Spinal cord (tissue), 10 donors: ENCODE data around the gene HMGCS2. TPM values are rescaled to one million over a fixed set of nuclear protein-coding genes. Genes with fewer than 3 reads are reported as not detected.

ENCODE experiments used
- DNase-seq, 6 donors: peaks; one replicate each; pipeline versions ENCODE4 v3.0.0 to v3.0.0-alpha.2; 2013 to 2015; ENCODE audit warnings: low spot score in 6 of 6, low read depth in 4 of 6
- H3K27ac ChIP-seq: one replicate; pipeline ENCODE4 v1.5.1; 2013; ENCODE audit warnings: low read depth, low read length, control low read depth
- H3K27me3 ChIP-seq: one replicate; pipeline ENCODE4 v1.6.1; 2013; ENCODE audit warnings: low read length; ENCODE audit not compliant: control insufficient read depth, insufficient read depth
- H3K36me3 ChIP-seq: one replicate; pipeline ENCODE4 v1.6.1; 2013; ENCODE audit warnings: low read length; ENCODE audit not compliant: control insufficient read depth, insufficient read depth
- H3K4me1 ChIP-seq: one replicate; pipeline ENCODE4 v1.6.1; 2013; ENCODE audit warnings: low read length; ENCODE audit not compliant: control insufficient read depth, insufficient read depth
- H3K4me3 ChIP-seq: one replicate; pipeline ENCODE4 v1.5.1; 2013; ENCODE audit warnings: low read depth, low read length, control low read depth
- H3K9me3 ChIP-seq: one replicate; pipeline ENCODE4 v1.6.1; 2013; ENCODE audit warnings: low read length; ENCODE audit not compliant: control insufficient read depth, insufficient read depth
- WGBS: methylation state at CpG from one replicate; pipeline ENCODE4 v1.1.5; 2013; ENCODE audit warnings: missing lambda C conversion rate; ENCODE audit not compliant: insufficient coverage; 5-methylcytosine and 5-hydroxymethylcytosine counted together
- polyA plus RNA-seq, 2 donors: library from polyadenylated mRNA; unstranded; fragments of 120-200 nt; gene quantifications; one replicate each; pipeline ENCODE4 v1.2.1, GENCODE V29; 2013; ENCODE audit not compliant: insufficient read length in 2 of 2
- total RNA-seq, 2 donors: library from RNA; depleted of rRNA in 1 of 2; stranded (reverse); fragments of 120-200 nt in 1 of 2; fragments of >200 nt in 1 of 2; gene quantifications; one replicate each; pipeline versions ENCODE4 v1.2.3 to v1.2.4, GENCODE V29; 2013 to 2014
- donor health status: healthy.

Gene HMGCS2
- total and polyA plus RNA-seq, 4 donors, result 0.27 to 1.8 (median 0.63) TPM; not detected in 1

DNA sequence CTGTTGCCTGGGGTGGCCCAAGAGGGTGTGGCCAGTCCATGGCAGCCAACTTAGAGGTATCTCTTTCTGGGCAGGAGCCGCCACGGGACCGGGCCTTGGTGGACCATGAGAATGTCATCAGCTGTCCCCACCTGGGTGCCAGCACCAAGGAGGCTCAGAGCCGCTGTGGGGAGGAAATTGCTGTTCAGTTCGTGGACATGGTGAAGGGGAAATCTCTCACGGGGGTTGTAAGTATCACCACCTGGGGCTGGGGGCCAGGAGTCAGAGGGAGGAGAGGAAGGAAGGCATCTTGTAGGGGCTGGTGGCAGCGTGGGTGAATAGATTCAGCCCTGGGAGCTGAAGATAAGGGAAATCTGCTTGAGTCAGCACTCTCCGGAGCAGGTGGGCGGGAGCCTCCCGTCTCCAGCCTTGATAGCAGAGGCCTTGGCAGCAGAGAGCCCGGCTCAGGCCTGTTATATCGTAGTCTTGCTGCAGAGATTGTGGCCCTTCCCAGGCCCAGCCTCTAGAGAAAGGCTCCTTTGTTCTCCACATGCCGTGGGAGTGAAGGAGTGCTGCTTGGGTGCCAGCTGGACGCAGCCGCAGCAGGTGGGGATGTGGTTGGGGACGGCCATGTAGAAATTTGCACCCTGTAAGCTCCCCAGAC is 31.5 kb downstream of the HMGCS2 start:
- Histone ChIP-seq H3K4me1 (peaks cover 56% of the 10 kb centered on the region), H3K27me3 (no peaks in the 10 kb centered on the region), H3K27ac (peak overlapping the region; percentile 38), H3K9me3 (no peaks in the 10 kb centered on the region), H3K36me3 (peaks cover 62% of the 10 kb centered on the region), H3K4me3 (no peak overlapping the region)
- WGBS, result 57% methylated on average over 13 of the region's 16 CpGs
- DNase-seq, result peak in 2 of 6 donors; percentile 67 to 74

DNA sequence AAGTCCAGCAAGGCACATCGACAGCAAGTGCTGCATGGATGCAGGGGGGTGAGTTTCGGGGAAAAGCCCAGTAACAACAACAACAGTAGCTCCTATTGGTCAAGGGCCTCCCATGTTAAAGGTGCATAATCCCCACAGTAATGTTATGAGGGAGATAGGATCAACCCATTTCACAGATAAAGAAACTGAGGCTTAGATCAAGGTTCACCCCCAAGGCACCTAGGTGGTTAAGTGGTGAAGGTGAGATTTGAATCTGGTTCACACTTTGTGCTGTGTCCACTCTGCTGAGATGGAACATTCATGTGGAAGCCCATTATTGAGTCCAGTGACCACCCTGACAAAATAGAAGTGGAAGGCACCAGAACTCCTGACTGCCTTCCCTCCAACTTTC is 32.1 kb downstream of the HMGCS2 start:
- no peaks in the 10 kb centered on the region for H3K9me3 ChIP-seq
- peaks cover 56% of the 10 kb centered on the region for H3K4me1 ChIP-seq
- peaks cover 59% of the 10 kb centered on the region for H3K36me3 ChIP-seq
- H3K27ac ChIP-seq, result peak overlapping the region; percentile 22
- no peak for DNase-seq
- H3K27me3 ChIP-seq, result no peaks in the 10 kb centered on the region
- 80% methylated on average over 1 of the region's 2 CpGs for WGBS
- H3K4me3 ChIP-seq, result no peak overlapping the region

DNA sequence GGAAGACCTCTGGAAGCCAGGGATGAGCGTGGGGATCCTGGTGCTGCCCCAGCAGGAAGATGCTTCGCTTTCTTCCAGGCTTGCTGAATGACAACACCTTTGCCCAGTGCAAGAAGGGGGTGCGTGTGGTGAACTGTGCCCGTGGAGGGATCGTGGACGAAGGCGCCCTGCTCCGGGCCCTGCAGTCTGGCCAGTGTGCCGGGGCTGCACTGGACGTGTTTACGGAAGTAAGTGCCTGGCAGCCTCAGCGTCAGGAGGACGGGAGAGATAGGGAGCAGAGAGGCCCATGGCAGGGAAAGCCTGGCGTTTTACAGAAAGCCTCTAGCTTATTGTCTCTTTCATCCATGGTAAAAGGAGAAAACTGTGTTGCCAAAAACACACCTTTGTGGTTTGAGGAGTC is 33.5 kb downstream of the HMGCS2 start:
- Histone ChIP-seq H3K4me1 (peaks cover 53% of the 10 kb centered on the region), H3K27ac (no peak overlapping the region), H3K27me3 (no peaks in the 10 kb centered on the region), H3K36me3 (peaks cover 46% of the 10 kb centered on the region), H3K4me3 (no peak overlapping the region), H3K9me3 (no peaks in the 10 kb centered on the region)
- WGBS, result 81% methylated on average over 13 of the region's 14 CpGs
- no peak for DNase-seq

DNA sequence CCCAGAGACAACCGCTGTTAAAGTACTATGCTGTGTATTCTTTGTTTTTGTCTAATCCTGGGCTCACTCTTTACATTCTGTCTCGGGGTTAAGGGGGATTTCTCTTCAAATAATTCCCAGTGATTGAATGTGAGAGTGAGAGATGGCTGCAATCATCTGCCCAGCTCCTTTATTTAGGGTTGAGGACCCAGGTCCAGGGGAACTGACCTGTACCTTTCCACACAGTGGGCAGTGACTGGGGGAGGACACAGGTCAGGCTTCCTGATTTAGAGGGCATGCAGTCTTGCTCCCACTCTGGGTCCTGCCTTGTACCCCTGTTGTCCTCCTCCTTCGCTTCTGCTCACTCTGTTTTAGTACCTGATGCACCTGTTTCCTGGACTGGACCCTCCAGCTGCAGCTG is 35.0 kb downstream of the HMGCS2 start:
- H3K9me3 ChIP-seq, result no peaks in the 10 kb centered on the region
- WGBS, result 89% methylated on average over 1 of the region's 3 CpGs
- H3K4me1 ChIP-seq, result peaks cover 53% of the 10 kb centered on the region
- no peak overlapping the region for H3K4me3 ChIP-seq
- no peak overlapping the region for H3K27ac ChIP-seq
- peaks cover 47% of the 10 kb centered on the region for H3K36me3 ChIP-seq
- no peak for DNase-seq
- no peaks in the 10 kb centered on the region for H3K27me3 ChIP-seq

DNA sequence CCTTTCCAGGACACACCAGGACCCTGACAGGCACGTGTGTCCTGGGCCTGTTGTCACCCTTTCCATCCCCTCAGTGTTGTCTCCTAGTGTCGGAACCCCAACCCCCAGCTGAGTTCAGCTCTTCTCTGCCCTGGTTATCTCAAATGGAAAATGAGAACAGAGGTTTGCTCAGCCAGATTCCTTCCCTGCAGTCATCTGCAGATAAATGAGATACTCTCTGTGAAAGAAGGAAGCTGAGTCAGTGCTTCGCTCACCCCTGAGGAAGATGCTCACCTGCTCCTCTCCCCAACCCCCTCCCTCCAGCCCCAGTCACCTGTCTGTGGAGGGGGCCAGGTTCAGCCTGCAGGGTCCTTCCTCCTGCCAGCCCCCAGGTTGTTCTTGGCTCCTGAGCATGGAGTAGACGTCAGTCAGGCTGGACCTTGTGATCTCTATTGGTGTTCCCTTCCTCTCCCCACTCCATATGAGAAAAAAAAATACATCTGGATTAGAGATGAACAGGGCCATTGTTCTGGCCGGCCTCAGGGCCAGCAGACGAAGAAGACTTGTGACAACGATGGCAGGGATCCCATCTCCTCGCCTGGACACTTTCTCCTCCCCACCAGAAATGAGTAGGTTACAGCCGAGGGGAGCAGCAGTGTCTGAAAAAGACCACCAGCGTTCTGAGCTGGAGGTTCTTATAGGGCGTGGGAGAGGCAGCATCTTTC is 36.1 kb downstream of the HMGCS2 start:
- H3K4me3 ChIP-seq, result no peak overlapping the region
- peaks cover 42% of the 10 kb centered on the region for H3K36me3 ChIP-seq
- peak in 1 of 6 donors; percentile 47 for DNase-seq
- H3K4me1 ChIP-seq, result peaks cover 45% of the 10 kb centered on the region
- WGBS, result 80% methylated on average over 3 of the region's 11 CpGs
- no peaks in the 10 kb centered on the region for H3K9me3 ChIP-seq
- peak overlapping the region; percentile 48 for H3K27ac ChIP-seq
- H3K27me3 ChIP-seq, result no peaks in the 10 kb centered on the region

DNA sequence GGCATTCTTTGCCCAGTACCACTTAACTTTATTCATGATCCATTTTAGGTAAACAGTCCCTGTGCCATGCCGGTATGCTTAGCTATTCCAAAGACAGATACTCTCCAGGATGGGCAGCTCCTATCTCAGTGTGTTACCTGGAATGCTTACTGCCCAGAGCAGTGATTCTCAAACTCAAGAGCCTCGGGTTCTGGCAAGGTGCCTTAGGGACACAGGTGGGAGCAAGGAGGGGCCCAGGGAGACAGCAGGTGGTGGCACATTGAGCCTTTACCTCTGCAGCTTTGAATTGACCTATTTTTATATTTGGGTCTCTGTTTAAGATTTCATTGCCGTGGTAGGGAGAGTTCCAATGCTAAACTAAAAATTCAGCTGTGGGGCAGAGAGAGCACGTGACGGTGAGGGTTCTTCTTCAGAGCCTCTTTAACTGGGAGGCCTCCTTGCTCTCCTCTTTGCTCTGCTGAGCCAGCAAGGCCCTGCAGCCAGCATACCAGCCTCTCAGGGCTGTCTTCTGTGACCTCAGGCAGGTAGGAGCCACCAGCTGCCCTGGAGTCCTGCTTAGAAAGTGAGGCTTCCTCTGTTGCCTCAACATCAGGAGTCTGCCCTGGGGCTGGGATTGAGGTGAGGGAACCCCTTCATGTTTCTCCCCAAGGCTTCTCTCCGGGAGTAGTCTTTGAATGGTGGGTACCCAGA is 36.8 kb downstream of the HMGCS2 start:
- Histone ChIP-seq H3K4me1 (peaks cover 38% of the 10 kb centered on the region), H3K36me3 (peaks cover 41% of the 10 kb centered on the region), H3K4me3 (no peak overlapping the region), H3K27ac (peak overlapping the region; percentile 48), H3K9me3 (no peaks in the 10 kb centered on the region), H3K27me3 (no peaks in the 10 kb centered on the region)
- DNase-seq, result no peak
- 98% methylated on average over 5 of the region's 6 CpGs for WGBS

DNA sequence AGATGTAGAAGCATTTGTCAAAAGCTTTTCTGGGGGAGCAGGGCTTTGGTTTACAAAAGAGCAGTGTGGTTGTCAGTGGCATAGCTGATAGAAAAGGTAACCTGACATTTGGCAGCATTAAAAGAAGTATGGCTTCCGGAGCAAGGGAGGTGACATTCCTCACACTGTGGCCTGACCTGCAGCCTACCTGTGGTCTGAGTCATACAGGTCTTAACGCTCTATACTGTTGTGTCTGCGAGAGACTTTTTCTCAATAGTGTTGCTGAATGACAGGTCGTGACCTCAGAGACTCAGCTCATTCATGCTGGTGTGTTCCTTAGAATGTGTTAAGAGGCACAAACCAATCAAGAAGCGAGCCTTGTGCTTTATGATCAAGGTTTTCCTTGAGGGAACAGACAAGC is 37.6 kb downstream of the HMGCS2 start:
- Histone ChIP-seq H3K36me3 (peaks cover 44% of the 10 kb centered on the region), H3K27ac (no peak overlapping the region), H3K4me1 (peaks cover 30% of the 10 kb centered on the region), H3K27me3 (no peaks in the 10 kb centered on the region), H3K9me3 (no peaks in the 10 kb centered on the region), H3K4me3 (no peak overlapping the region)
- DNase-seq, result no peak
- 82% methylated on average over 5 of the region's 5 CpGs for WGBS

DNA sequence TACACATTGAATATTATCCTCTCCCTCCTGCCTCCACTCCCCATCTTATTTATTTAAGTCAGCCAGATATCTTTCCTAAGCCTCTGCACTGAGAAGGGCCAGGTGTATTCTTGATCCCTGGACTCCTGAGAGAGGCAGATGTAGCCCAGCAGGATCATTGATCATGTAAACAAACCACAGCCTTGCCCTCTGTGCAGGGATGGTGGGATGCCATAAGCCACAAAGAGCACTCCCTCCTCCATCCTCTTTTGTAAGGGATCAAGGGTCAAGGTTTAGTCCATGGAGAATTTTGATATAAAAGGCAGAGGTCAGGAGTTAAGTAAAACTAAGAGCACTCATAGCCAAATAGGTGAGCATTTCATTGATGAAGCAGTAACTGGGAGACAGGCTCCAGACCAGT is 39.7 kb downstream of the HMGCS2 start:
- H3K36me3 ChIP-seq, result peaks cover 42% of the 10 kb centered on the region
- no peak overlapping the region for H3K27ac ChIP-seq
- no peak overlapping the region for H3K4me3 ChIP-seq
- no peaks in the 10 kb centered on the region for H3K27me3 ChIP-seq
- H3K9me3 ChIP-seq, result no peaks in the 10 kb centered on the region
- no peak for DNase-seq
- peaks cover 16% of the 10 kb centered on the region for H3K4me1 ChIP-seq

DNA sequence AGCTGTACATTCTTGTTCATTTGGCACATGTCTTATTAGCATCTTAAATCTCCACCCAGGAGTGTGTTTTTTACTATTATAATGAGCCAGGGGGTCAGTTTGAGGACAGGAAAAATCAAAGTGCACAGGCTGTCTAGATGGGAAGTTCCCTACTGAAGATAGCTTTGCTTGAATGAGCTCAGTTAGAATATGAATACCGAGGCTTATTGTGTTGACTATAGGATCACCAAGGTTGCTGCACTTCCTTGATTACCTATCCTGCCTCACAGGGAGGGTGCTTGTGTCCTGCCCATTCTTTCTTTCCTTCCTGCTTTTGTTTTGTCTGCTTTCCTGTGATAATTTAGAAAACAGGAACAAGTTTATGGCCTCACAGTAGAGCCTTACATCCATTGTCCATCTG is 40.7 kb downstream of the HMGCS2 start:
- peaks cover 13% of the 10 kb centered on the region for H3K4me1 ChIP-seq
- H3K27ac ChIP-seq, result no peak overlapping the region
- H3K4me3 ChIP-seq, result no peak overlapping the region
- WGBS, result 100% methylated on average over 1 of the region's 1 CpG
- no peaks in the 10 kb centered on the region for H3K27me3 ChIP-seq
- H3K36me3 ChIP-seq, result peaks cover 46% of the 10 kb centered on the region
- no peaks in the 10 kb centered on the region for H3K9me3 ChIP-seq
- DNase-seq, result no peak
